GM19463 (cell line): ENCODE measurements around the gene CLEC3B.
"Not testable (repeated sequence)": the region's sequence is repeated elsewhere in the genome, so short reads cannot be mapped to it uniquely, and the experiment has no call there.

Experiments used
- ATAC-seq: cut with Tn5 transposase; IDR thresholded peaks from one replicate; pipeline ENCODE4 v1.9.1; 2021; ENCODE audit warnings: mild to moderate bottlenecking, moderate library complexity; ENCODE audit not compliant: unreplicated experiment

CLEC3B gene

DNA sequence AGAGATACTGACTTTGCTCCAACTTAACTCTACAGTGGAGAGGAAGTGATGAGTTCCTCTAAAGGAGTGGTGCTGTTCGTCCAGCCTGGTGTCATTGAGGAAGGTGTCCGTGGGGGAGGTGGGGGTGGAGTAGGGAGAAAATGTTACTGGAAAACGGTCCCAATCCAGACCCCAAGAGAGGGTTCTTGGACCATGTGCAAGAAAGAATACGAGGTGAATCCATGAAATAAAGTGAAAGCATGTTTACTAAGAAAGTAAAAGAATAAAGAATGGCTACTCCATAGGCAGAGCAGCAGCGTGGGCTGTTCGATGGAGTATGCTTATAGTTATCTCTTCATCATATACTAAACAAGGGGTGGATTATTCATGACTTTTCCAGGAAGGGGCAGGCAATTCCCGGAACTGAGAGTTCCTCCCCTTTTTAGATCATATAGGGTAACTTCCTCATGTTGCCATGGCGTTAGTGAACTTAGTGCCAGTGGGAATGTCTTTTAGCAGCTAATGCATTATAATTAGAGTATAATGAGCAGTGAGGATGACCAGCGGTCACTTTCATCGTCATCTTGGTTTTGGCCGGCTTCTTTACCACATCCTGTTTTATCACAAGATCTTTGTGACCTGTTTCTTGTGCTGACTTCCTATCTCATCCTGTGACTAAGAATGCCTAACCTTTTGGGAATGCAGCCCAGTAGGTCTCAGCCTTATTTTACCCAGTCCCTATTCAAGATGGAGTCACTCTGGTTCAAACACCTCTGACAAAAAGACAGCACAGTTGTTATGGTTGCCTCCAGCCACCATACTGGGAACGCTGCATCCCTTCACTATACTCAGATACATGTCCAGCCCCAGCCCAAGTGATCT lies 38.6 kb downstream of the CLEC3B start:
- ATAC-seq, result no peak

DNA sequence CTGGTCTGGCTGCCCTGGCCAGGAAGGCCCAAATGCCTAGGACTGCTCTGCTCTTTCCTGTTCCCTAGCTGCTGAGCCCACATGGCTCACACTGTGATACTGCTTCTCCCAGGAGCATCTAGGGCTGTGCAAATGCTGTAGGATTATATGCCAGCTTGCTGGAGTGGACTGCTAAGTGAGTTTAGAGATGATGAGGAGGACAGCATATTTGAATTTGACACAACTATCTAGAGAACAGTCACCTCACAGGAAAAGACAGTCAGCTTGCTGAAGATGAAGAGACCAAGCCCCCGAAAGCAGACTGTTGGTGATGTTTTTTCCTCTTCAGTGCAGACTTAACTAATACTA lies 39.2 kb downstream of the CLEC3B start:
- ATAC-seq, result no peak

DNA sequence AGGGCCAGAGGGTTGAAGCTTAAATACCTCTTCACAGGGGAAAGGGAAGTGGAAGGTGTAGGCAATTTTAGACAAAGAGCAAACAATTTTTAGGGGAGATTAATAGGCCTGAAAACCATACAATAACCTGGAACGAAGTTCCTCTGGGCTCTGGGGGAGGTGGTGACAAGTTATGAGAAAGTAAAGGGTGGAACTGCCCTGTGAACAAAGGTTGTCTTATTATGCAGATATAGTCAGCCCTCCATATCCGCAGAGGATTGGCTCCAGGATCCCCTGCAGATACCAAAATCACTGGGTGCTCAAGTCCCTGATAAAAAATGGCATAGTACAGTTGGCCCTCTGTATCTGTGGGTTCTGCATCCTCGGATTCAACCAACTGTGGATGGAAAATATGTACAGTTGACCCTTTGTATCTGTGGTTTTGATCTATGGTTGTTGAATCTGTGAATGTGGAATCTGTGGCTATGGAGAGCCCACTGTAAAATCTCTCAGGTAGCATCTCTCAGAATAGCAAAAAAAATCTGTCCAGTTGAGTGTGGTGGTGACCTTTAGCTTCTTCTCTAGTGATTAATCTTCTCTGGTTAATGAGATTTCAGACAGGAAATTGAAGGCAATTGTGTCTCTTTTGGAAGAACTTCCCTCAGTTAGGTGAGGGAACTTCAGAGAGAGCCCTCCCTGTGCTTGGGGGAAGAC lies 40.2 kb downstream of the CLEC3B start:
- no peak for ATAC-seq

DNA sequence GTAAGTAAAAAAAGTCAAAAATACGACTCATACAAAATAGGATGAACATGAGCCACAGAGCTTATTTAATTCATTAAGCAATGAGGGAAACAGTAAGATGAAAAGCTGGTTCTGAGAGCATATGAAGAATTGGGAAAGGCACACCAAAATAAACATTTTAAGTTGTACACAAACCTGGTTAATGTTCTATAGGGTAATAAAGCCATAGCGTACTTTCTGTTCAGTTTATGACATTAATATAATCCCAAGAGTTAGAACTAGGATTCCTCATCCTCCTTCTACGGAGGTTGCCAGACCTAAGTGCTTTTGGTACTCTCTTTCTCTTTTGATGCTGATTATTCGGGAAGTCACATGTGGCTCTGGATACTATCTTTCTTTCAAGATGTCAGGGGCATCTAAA lies 41.4 kb downstream of the CLEC3B start:
- no peak for ATAC-seq

DNA sequence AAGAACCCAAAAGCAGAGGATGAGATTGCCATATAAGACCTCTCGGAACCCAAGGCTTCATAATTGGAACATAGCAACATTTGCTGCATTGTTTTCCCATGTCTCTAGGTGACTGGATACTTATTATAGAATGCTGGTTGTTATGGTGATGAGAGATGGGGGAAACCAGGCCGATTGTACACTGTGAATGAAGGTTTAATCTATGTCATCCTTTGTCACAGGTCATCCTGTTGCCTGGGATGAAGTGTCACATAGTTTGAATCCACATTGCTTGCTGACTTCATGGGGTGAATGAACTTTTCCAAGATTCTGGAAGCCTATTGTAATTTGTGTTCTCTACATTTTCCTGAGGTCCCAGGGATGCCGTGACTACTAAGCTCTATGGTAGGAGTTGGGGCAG lies 41.8 kb downstream of the CLEC3B start:
- ATAC-seq, result no peak

DNA sequence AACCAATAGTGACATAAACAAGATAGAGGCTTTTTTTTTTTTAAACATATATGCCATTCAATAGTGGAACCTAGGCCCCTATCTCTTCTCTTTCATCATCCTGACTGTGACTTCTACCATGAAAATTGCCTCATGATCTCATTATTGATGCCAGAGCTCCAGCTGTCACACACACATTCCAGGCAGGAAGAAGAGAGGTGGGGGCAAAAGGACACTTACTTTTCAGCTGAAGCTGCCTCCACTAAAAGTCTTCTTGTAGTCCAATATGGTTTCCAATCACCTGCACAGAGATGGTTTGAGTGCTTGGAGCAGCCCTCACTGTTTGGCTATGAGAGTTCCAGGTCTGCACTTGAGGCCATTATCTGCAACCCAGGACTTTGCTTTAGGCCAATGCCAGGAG lies 45.0 kb downstream of the CLEC3B start:
- ATAC-seq, result no peak

DNA sequence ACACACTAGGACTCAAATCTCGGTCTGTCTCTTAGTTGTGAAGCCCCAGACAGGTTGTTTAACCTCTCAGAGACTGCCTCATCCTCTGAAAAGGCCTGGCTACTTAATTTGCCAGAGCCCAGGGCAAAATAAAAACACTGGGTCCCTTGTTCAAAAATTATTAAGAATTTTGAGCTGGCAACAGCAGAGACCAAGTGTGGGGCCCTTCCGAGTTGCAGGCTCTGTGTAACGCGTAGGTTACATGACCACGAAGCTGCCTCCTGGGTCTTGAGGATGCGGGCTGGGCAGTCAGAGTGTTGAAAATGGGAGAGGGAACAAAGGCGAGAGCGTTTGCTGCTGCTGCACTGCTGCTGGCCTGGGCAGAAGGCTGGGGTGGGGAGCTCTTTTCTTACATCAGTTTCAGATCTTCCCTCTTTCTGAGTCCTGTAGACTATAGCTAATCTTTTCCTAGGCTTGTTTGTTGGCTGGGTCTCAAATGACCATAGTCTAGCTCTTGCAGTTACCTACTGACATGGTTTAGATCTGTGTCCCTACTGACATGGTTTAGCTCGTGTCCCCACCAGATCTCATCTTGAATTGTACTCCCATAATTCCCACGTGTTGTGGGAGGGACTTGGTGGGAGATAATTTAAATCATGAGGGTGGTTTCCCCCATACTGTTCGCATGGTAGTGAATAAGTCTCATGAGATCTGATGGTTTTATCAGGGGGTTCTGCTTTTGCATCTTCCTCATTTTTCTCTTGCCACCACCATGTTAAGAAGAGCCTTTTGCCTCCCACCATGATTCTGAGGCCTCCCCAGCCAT lies 49.9 kb downstream of the CLEC3B start:
- ATAC-seq, result no peak

DNA sequence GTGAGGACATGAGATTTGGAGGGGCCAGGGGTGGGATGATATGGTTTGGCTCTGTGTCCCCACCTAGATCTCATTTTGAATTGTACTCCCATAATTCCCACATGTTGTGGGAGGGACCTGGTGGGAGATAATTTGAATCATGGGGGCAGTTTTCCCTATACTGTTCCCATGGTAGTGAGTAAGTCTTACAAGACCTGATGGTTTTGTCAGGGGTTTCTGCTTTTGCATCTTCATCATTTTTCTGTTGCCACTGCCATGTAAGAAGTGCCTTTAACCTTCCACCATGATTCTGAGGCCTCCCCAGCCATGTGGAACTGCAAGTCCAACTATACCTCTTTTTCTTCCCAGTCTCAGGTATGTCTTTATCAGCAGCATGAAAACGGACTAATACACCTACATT lies 52.2 kb downstream of the CLEC3B start:
- not testable (repeated sequence) for ATAC-seq

DNA sequence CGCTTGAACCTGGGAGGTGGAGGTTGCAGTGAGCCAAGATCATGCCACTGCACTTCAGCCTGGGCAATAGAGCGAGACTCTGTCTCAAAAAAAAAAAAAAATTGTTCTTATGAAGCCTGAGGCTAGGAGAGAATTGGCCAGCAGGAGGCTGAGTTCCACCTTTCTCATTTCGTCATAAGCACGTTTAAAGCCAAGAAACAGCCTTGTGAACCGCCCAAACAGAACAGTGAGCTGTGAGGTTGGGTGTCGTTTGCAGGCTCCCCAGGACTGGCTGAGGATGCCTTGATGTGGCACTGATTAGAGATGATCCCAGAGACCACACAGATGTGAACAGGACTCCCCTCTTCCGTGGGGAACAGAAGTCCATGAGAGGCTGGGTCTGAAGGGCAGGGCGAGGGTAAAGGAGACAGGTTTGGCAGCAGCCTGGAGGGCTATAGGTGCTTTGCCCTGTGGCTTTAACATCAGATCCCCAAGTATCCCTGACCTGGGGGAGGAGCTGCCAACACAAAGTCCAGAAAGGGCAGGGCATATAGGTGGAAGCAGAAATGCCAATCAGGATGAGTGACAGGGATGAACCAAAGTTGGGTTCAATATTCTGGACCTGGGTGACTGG lies 52.9 kb downstream of the CLEC3B start:
- ATAC-seq, result no peak

DNA sequence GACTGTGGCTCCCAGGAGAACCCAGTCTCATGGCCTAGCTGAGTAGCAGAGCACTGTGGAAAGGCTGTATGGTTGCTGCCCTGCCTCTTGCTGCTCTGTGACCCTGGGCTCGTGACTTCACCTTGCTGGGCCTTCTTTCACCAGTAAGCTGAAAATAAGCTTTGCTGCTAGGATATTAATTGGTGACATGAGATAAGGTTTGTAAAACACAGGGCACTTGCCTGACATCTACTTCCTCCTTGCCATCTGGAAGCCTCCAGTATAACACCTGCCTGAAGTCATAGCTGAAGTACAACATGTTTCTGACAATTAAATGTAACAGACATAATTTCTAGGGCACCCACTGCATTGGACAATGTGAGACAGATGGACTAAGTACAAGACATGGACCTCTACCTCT lies 53.6 kb downstream of the CLEC3B start:
- no peak for ATAC-seq

DNA sequence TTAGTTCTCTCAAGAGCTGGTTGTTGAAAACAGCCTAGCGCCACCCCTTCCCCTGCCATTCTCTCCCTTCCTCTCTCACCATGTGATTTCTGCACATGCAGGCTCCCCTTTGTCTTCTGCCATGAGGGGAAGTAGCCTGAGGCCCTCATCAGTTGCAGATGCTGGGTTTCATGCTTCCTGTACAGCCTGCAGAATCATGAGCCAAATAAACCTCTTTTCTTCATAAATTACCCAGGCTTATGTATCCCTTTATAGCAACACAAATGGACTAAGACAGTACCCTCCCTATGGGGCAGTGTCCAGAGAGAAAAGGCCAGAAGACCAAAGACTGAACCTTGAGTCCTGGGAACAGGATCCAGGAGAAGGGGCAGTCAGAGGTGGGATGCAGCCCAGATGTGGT lies 54.7 kb downstream of the CLEC3B start:
- no peak for ATAC-seq

DNA sequence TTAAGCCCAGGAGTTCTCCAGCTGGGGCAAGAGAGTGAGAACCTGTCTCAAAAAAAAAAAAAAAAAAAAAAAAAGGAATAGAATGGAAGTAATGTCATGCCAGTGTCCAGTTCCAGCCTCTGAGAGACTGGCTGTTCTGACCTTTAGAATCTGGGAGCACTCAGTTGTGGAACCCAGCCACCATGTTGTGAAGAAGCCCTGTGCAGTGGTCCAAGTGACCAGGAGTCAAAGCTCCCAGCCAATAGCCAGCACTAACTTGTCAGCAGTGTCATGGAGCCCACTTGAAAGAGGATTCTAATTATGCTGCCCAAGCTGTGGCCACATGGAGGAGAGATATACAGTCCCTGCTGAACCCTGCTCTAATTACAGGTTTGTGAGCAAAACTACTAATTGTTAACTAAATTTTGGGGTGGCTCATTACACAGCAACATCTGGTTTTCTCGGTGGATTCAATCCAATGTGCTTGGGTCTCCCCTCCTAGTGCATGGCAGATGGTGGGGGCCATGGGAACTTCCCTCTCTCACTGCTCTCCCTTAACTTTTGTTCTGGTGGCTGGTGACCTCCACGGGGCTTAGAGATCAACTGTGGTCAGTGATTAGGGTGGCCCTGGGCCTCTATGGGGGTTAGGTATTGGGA lies 55.5 kb downstream of the CLEC3B start:
- ATAC-seq, result no peak

DNA sequence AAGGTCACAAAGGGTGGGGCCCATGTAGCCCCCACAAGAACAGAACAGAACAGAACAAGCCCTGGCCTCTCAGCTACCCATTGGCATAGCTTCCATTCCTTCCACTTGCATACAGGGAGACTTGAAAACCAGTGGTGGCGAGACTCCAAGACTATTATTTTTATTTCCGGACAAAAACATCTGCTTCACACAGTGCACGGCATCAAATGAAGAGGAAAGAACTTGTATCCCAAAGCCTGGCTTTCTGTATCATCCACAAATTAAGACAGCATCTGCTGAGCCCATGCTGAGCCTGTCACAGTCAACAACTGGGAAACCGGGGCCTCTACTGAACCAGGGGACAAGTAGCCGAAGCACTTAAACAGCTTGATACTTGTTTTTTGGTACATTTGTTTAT lies 56.0 kb downstream of the CLEC3B start:
- ATAC-seq, result no peak

DNA sequence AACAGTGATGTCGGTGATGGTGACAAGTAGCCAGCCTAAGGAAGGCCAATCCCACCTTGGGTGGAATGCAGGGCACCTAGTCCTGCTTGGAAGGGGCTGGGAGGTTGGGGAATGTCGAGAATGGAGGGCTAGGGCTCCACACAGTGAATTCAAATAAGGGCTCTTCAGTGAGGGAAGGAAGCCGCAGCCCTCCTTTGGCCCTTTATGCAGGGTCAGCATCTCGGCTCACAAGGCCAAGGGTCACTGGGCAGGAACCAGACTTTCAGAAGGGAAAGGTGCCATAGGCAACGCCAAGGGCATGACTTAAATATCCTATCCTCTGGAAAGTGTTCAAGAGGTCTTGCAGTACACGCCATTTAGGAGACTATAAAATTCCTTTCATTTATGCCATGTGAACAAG lies 56.9 kb downstream of the CLEC3B start:
- ATAC-seq, result no peak

DNA sequence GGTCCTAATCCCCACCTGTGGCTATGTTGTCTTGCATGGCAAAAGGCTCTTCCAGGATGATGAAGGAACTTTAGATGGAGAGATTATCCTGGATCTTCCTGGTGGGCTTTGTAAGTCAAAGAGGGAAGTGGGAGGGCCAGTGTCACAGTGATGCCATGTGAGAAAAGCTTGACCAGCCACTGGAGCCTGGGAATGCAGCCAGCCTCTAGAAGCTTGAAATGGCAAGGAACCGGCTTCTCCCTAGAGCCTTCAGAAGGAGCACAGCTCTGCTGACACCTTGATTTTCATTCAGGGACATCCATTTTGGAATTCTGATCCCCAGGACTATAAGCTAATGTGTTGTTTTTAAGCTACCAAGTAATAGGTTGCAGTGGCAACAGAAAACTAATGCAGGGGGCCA lies 58.3 kb downstream of the CLEC3B start:
- ATAC-seq, result no peak

DNA sequence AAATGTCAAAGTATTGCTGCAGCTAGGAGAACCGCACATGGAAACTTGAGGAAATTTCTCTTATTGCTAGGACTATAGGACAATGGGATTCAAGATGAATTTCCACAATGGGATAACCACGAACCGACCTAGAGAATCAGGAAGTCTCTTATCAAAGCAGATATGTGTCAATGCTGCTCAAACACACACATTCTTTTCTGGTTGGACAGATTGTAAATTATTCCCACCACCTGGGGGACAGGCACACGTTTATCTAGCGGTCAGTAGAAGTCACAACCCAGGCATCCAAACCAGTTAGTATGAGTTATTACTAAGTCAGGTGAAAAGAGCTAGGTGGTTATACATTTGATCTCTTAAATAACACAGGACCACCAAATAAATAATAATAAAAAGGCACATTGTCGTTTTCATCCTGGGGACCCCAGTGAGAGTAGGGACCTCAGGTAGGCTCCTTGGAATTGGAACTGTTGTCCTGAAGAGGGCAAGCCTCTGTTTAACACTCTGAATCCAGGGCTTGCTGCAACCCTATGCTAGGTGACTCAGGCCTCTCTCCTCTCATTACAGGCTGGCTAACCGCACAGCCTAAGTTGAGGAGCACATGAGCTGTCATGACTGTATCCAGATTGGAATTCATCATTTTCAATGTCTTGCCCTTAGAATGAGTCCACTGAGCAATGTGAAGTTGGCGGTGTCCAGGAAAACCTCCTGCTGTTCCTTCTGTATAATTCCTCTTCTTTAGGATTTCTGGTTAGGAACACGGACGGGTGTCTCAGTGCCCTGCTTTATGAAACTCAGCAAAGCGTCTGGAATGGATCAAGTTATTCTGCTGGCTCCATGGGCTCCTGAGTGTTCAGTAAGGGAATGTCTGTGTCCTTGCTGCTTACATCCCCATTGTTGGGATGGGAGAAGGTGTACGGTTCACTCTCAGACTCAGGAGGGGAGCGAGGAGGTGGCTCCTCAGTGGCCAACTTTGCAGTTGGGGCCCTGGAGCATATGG lies 59.0 kb downstream of the CLEC3B start:
- ATAC-seq, result no peak
